ENCODE results near the gene SUPV3L1. TPM values are rescaled to one million over a fixed set of nuclear protein-coding genes. Genes with fewer than 3 reads are reported as not detected.

SUPV3L1 gene
- total RNA-seq, 1 experiment from 2014 or later = 22.0 TPM

- Histone ChIP-seq H3K36me3 (peaks cover 2% of the 10 kb centered on the region), H3K27ac (no peak overlapping the region), H3K4me1 (replicated peaks) (peaks cover 12% of the 10 kb centered on the region; the same call in 1 of the 2 replicates), H3K27me3 (replicated peaks) (no peaks in the 10 kb centered on the region), H3K9me3 (replicated peaks) (no peaks in the 10 kb centered on the region), H3K4me3 (no peak overlapping the region)
- no peak for DNase-seq (ENCODE audit: low read depth in 1 of 2, low spot score in 2 of 2)
Observed at GRCh38 chr10:69213591-69214311, 33.7 kb downstream of the SUPV3L1 start.

GRCh38 chr10:69214666-69215131 lies 34.7 kb downstream of the SUPV3L1 start:
- DNase-seq (ENCODE audit: low read depth in 1 of 2, low spot score in 2 of 2) = no peak
- Histone ChIP-seq H3K9me3 (replicated peaks) (no peaks in the 10 kb centered on the region), H3K36me3 (no peaks in the 10 kb centered on the region), H3K27ac (no peak overlapping the region), H3K4me3 (no peak overlapping the region), H3K4me1 (replicated peaks) (peaks cover 12% of the 10 kb centered on the region; the same call in 1 of the 2 replicates), H3K27me3 (replicated peaks) (no peaks in the 10 kb centered on the region; the same call in 1 of the 2 replicates)

- H3K27me3 ChIP-seq (replicated peaks) = no peaks in the 10 kb centered on the region; the same call in 1 of the 2 replicates
- no peaks in the 10 kb centered on the region for H3K9me3 ChIP-seq (replicated peaks)
- H3K36me3 ChIP-seq = no peaks in the 10 kb centered on the region
- DNase-seq (ENCODE audit: low read depth in 1 of 2, low spot score in 2 of 2) = no peak
- peaks cover 12% of the 10 kb centered on the region; the same call in 1 of the 2 replicates for H3K4me1 ChIP-seq (replicated peaks)
- H3K27ac ChIP-seq = no peak overlapping the region
- no peak overlapping the region for H3K4me3 ChIP-seq
Observed at GRCh38 chr10:69215405-69216171, 35.6 kb downstream of the SUPV3L1 start.

- Histone ChIP-seq H3K4me3 (no peak overlapping the region), H3K27me3 (replicated peaks) (no peaks in the 10 kb centered on the region; the same call in 1 of the 2 replicates), H3K27ac (no peak overlapping the region), H3K4me1 (replicated peaks) (peaks cover 12% of the 10 kb centered on the region; the same call in 1 of the 2 replicates), H3K36me3 (no peaks in the 10 kb centered on the region), H3K9me3 (replicated peaks) (no peaks in the 10 kb centered on the region)
- no peak for DNase-seq (ENCODE audit: low read depth in 1 of 2, low spot score in 2 of 2)
Observed at GRCh38 chr10:69216577-69217118, 36.6 kb downstream of the SUPV3L1 start.

- DNase-seq (ENCODE audit: low read depth in 1 of 2, low spot score in 2 of 2) = no peak
- no peak overlapping the region for H3K4me3 ChIP-seq
- no peaks in the 10 kb centered on the region for H3K9me3 ChIP-seq (replicated peaks)
- H3K4me1 ChIP-seq (replicated peaks) = peaks cover 12% of the 10 kb centered on the region; the same call in 1 of the 2 replicates
- H3K27ac ChIP-seq = no peak overlapping the region
- no peaks in the 10 kb centered on the region for H3K36me3 ChIP-seq
- H3K27me3 ChIP-seq (replicated peaks) = no peaks in the 10 kb centered on the region; the same call in 1 of the 2 replicates
Observed at GRCh38 chr10:69217119-69217754, 37.2 kb downstream of the SUPV3L1 start.

- no peak for DNase-seq (ENCODE audit: low read depth in 1 of 2, low spot score in 2 of 2)
- H3K36me3 ChIP-seq = no peaks in the 10 kb centered on the region
- H3K9me3 ChIP-seq (replicated peaks) = no peaks in the 10 kb centered on the region
- no peak overlapping the region for H3K27ac ChIP-seq
- no peaks in the 10 kb centered on the region; the same call in 1 of the 2 replicates for H3K27me3 ChIP-seq (replicated peaks)
- H3K4me3 ChIP-seq = no peak overlapping the region
- H3K4me1 ChIP-seq (replicated peaks) = peaks cover 13% of the 10 kb centered on the region; the same call in 1 of the 2 replicates
Observed at GRCh38 chr10:69218831-69219230, 38.8 kb downstream of the SUPV3L1 start.

- H3K36me3 ChIP-seq = no peaks in the 10 kb centered on the region
- H3K27ac ChIP-seq = no peak within 1 kb of the TSS
- H3K27me3 ChIP-seq (replicated peaks) = no peaks in the 10 kb centered on the region; the same call in 1 of the 2 replicates
- H3K4me3 ChIP-seq = no peak within 1 kb of the TSS
- H3K4me1 ChIP-seq (replicated peaks) = peaks cover 13% of the 10 kb centered on the region; the same call in 1 of the 2 replicates
- DNase-seq (ENCODE audit: low read depth in 1 of 2, low spot score in 2 of 2) = no peak
- H3K9me3 ChIP-seq (replicated peaks) = no peaks in the 10 kb centered on the region
Observed at GRCh38 chr10:69220041-69220451, 40.0 kb downstream of the SUPV3L1 start, which contains the start of gene HKDC1. Gene HKDC1 (plus strand): TSS chr10:69220332. CDS start chr10:69220436, 104 bp downstream.

- Histone ChIP-seq H3K4me3 (no peak overlapping the region), H3K27me3 (replicated peaks) (no peaks in the 10 kb centered on the region; the same call in 1 of the 2 replicates), H3K9me3 (replicated peaks) (no peaks in the 10 kb centered on the region), H3K4me1 (replicated peaks) (peaks cover 13% of the 10 kb centered on the region; the same call in 1 of the 2 replicates), H3K36me3 (no peaks in the 10 kb centered on the region), H3K27ac (no peak overlapping the region)
- no peak for DNase-seq (ENCODE audit: low read depth in 1 of 2, low spot score in 2 of 2)
Observed at GRCh38 chr10:69220507-69220906, 40.5 kb downstream of the SUPV3L1 start.

GRCh38 chr10:69222157-69223027 lies 42.4 kb downstream of the SUPV3L1 start:
- H3K4me3 ChIP-seq = no peak overlapping the region
- no peaks in the 10 kb centered on the region for H3K36me3 ChIP-seq
- DNase-seq (ENCODE audit: low read depth in 1 of 2, low spot score in 2 of 2) = no peak
- H3K27me3 ChIP-seq (replicated peaks) = no peaks in the 10 kb centered on the region; the same call in 1 of the 2 replicates
- H3K9me3 ChIP-seq (replicated peaks) = no peaks in the 10 kb centered on the region
- peaks cover 6% of the 10 kb centered on the region; the same call in 1 of the 2 replicates for H3K4me1 ChIP-seq (replicated peaks)
- H3K27ac ChIP-seq = no peak overlapping the region

- Histone ChIP-seq H3K27ac (no peak overlapping the region), H3K9me3 (replicated peaks) (no peaks in the 10 kb centered on the region), H3K4me1 (replicated peaks) (0 out of 2 replicates have a peak, but pooled peaks cover 4% of the 10 kb centered on the region), H3K4me3 (no peak overlapping the region), H3K36me3 (no peaks in the 10 kb centered on the region), H3K27me3 (replicated peaks) (no peaks in the 10 kb centered on the region; the same call in 1 of the 2 replicates)
- no peak for DNase-seq (ENCODE audit: low read depth in 1 of 2, low spot score in 2 of 2)
Observed at GRCh38 chr10:69223028-69223342, 43.0 kb downstream of the SUPV3L1 start.

- Histone ChIP-seq H3K4me1 (replicated peaks) (0 out of 2 replicates have a peak, but pooled peaks cover 4% of the 10 kb centered on the region), H3K27me3 (replicated peaks) (no peaks in the 10 kb centered on the region), H3K27ac (no peak overlapping the region), H3K9me3 (replicated peaks) (no peaks in the 10 kb centered on the region), H3K36me3 (no peaks in the 10 kb centered on the region), H3K4me3 (no peak overlapping the region)
- no peak for DNase-seq (ENCODE audit: low read depth in 1 of 2, low spot score in 2 of 2)
Observed at GRCh38 chr10:69224862-69225657, 45.0 kb downstream of the SUPV3L1 start.

- H3K27ac ChIP-seq = no peak overlapping the region
- no peak overlapping the region for H3K4me3 ChIP-seq
- H3K36me3 ChIP-seq = no peaks in the 10 kb centered on the region
- 0 out of 2 replicates have a peak, but pooled peaks cover 4% of the 10 kb centered on the region for H3K4me1 ChIP-seq (replicated peaks)
- no peaks in the 10 kb centered on the region for H3K9me3 ChIP-seq (replicated peaks)
- no peaks in the 10 kb centered on the region for H3K27me3 ChIP-seq (replicated peaks)
- no peak for DNase-seq (ENCODE audit: low read depth in 1 of 2, low spot score in 2 of 2)
Observed at GRCh38 chr10:69225681-69226080, 45.6 kb downstream of the SUPV3L1 start.
